ENCODE measurements around the gene CLEC4F.

- TF ChIP-seq CTCF (IDR thresholded peaks at IDR 0.05; ENCODE audit: low read depth, low read length, missing input control) (no peak), ATF3 (IDR thresholded peaks at IDR 0.05) (no peak), RAD21 (IDR thresholded peaks at IDR 0.05) (no peak), JUND (IDR thresholded peaks at IDR 0.05) (no peak), TAF1 (conservative IDR thresholded peaks at IDR 0.05) (no peak), HNF4G (IDR thresholded peaks at IDR 0.05) (no peak), SP1 (IDR thresholded peaks at IDR 0.05) (no peak), REST (IDR thresholded peaks at IDR 0.05) (no peak), GABPA (IDR thresholded peaks at IDR 0.05 in 1 of 2, conservative IDR thresholded peaks at IDR 0.05 in 1 of 2) (no peak), MAX (IDR thresholded peaks at IDR 0.05) (no peak), ZBTB33 (IDR thresholded peaks at IDR 0.05) (no peak), FOXA1 (IDR thresholded peaks at IDR 0.05) (no peak)
Measured at GRCh38 chr2:70797506-70797905, 22.9 kb downstream of the CLEC4F start.
